GM12878 (cell line): ENCODE measurements around the gene NOS3. TPM values are rescaled to one million over a fixed set of nuclear protein-coding genes. Genes with fewer than 3 reads are reported as not detected.

Experiments used
- ASH2L ChIP-seq: fragments of 300-600, 200-600 bp; sonication (generic); IDR thresholded peaks from 2 replicates; pipeline ENCODE4 v1.6.1; 2017; ENCODE audit warnings: low read depth, mild to moderate bottlenecking, borderline replicate concordance
- CREB1 ChIP-seq: IDR thresholded peaks from 2 replicates; pipeline ENCODE4 v1.6.1; 2012; ENCODE audit warnings: low read depth, mild to moderate bottlenecking, inconsistent platforms
- CTCF ChIP-seq, 3 experiments: IDR thresholded peaks in 2 of 3; conservative IDR thresholded peaks in 1 of 3; 2 replicates each; pipeline ENCODE4 v1.5.1; 2011; ENCODE audit warnings: low read depth in 3 of 3, low read length in 3 of 3, mild to moderate bottlenecking in 3 of 3, control low read depth in 2 of 3, moderate library complexity in 2 of 3, inconsistent platforms in 1 of 3, mixed read lengths in 1 of 3; ENCODE audit not compliant: control insufficient read depth in 2 of 3, insufficient read depth in 1 of 3; ENCODE audit errors: extremely low read depth in 1 of 3
- E2F4 ChIP-seq: IDR thresholded peaks from 2 replicates; pipeline ENCODE4 v1.6.1; 2012; ENCODE audit warnings: low read depth, low read length, improper control_type of control experiment
- GABPA ChIP-seq: IDR thresholded peaks from 2 replicates; pipeline ENCODE4 v1.6.1; 2014; ENCODE audit warnings: antibody characterized with exemption, low read depth, mild to moderate bottlenecking, inconsistent platforms
- GATAD2B ChIP-seq: fragments of 450-650 bp; conservative IDR thresholded peaks from 2 replicates; pipeline ENCODE4 v1.6.1; 2017; ENCODE audit warnings: low read depth, mild to moderate bottlenecking, moderate library complexity
- LARP7 ChIP-seq: fragments of 450-650 bp; IDR thresholded peaks from 2 replicates; pipeline ENCODE4 v1.6.1; 2017; ENCODE audit warnings: mild to moderate bottlenecking
- MEF2A ChIP-seq: IDR thresholded peaks from 2 replicates; pipeline ENCODE4 v1.6.1; 2011; ENCODE audit warnings: low read depth, mild to moderate bottlenecking, low read length, moderate library complexity; ENCODE audit not compliant: insufficient read depth
- MLLT1 ChIP-seq: fragments of 450-650 bp; IDR thresholded peaks from 2 replicates; pipeline ENCODE4 v1.6.1; 2016; ENCODE audit warnings: mild to moderate bottlenecking
- MTA2 ChIP-seq: fragments of 450-650 bp; IDR thresholded peaks from 2 replicates; pipeline ENCODE4 v1.6.1; 2016; ENCODE audit warnings: low read depth, mild to moderate bottlenecking, moderate library complexity
- NBN ChIP-seq: fragments of 450-650 bp; IDR thresholded peaks from 2 replicates; pipeline ENCODE4 v1.6.1; 2016
- NFXL1 ChIP-seq: fragments of 450-650 bp; IDR thresholded peaks from 2 replicates; pipeline ENCODE4 v1.6.1; 2017; ENCODE audit warnings: antibody characterized with exemption, mild to moderate bottlenecking, borderline replicate concordance
- NR2C1 ChIP-seq: fragments of 450-650 bp; IDR thresholded peaks from 2 replicates; pipeline ENCODE4 v1.6.1; 2017; ENCODE audit warnings: antibody characterized with exemption, mild to moderate bottlenecking, moderate library complexity
- PRDM15 ChIP-seq: fragments of 450-650 bp; formaldehyde crosslinking; IDR thresholded peaks from 2 replicates; pipeline ENCODE4 v1.4.0; 2020; ENCODE audit warnings: mild to moderate bottlenecking, moderate library complexity
- RAD21 ChIP-seq: IDR thresholded peaks from 2 replicates; pipeline ENCODE4 v1.6.1; 2011; ENCODE audit warnings: mild to moderate bottlenecking, low read depth, low read length, moderate library complexity; ENCODE audit not compliant: insufficient read depth
- RAD51 ChIP-seq: fragments of 450-650 bp; IDR thresholded peaks from 2 replicates; pipeline ENCODE4 v1.6.1; 2016; ENCODE audit warnings: moderate library complexity, mild to moderate bottlenecking, inconsistent platforms
- SUPT20H ChIP-seq: IDR thresholded peaks from 2 replicates; pipeline ENCODE4 v1.6.1; 2011; ENCODE audit warnings: low read depth, mild to moderate bottlenecking, low read length, moderate library complexity, borderline replicate concordance; ENCODE audit not compliant: control insufficient read depth
- USF1 ChIP-seq: IDR thresholded peaks from 2 replicates; pipeline ENCODE4 v1.6.1; 2011; ENCODE audit warnings: borderline replicate concordance, low read depth, mild to moderate bottlenecking, moderate library complexity, mixed read lengths, low read length; ENCODE audit not compliant: insufficient read depth; ENCODE audit errors: extremely low read length
- ZNF207 ChIP-seq: fragments of 450-650 bp; IDR thresholded peaks from 2 replicates; pipeline ENCODE4 v1.6.1; 2014; ENCODE audit warnings: antibody characterized with exemption, mild to moderate bottlenecking, borderline replicate concordance
- ZSCAN29 ChIP-seq: fragments of 450-650 bp; IDR thresholded peaks from 2 replicates; pipeline ENCODE4 v1.6.1; 2017; ENCODE audit warnings: mild to moderate bottlenecking, moderate library complexity
- polyA plus RNA-seq, 11 experiments: library from polyadenylated mRNA; depleted of rRNA in 4 of 11; unstranded in 6 of 11; stranded (reverse) in 5 of 11; fragments of >200 nt; fragmentation: Nextera tagmentation in 4 of 11; fragmentation: Illumina TruSeq in 1 of 11; extraction: Ambion mirVana in 4 of 11; extraction: Trizol in 1 of 11; gene quantifications; 1 replicate in 1 of 11; 2 replicates in 10 of 11; pipeline versions ENCODE4 v1.2.1 to v1.2.3, GENCODE V29; 2011 to 2016; ENCODE audit warnings: inconsistent platforms in 2 of 11, missing spikeins in 2 of 11, low read depth in 1 of 11
- total RNA-seq, 4 experiments: library from RNA; depleted of rRNA in 3 of 4; stranded (reverse); fragments of >200 nt in 3 of 4; fragmentation: Illumina TruSeq in 1 of 4; extraction: Trizol in 1 of 4; gene quantifications; 2 replicates each; pipeline versions ENCODE4 v1.2.1 to v1.2.3, GENCODE V29; 2013 to 2021

NOS3 gene
- total and polyA plus RNA-seq, 10 of the 15 experiments (the other 5 are each of a cell fraction or from before 2014, with no cell fraction given), result 0.06 to 0.92 (median 0.30) TPM; not detected in 3

- TF ChIP-seq MLLT1 (peak; percentile 66; the same call in 1 of the 2 replicates), E2F4 (0 out of 2 replicates have a peak, but pooled peaks have one; percentile 26), PRDM15 (CRISPR knock-in tag) (no peak), ZNF207 (no peak; the same call in 1 of the 2 replicates), GATAD2B (0 out of 2 replicates have a peak, but pooled peaks have one; percentile 43), CTCF (IDR thresholded peaks at IDR 0.05 in 2 of 3, conservative IDR thresholded peaks at IDR 0.05 in 1 of 3; ENCODE audit: control insufficient read depth in 2 of 3, extremely low read depth in 1 of 3, insufficient read depth in 1 of 3, low read depth in 3 of 3, low read length in 3 of 3) (no peak), RAD21 (no peak), GABPA (peak; percentile 87), MEF2A (no peak), ASH2L (no peak), LARP7 (no peak), MTA2 (0 out of 2 replicates have a peak, but pooled peaks have one; percentile 39), CREB1 (peak; percentile 88), SUPT20H (no peak), ZSCAN29 (no peak), USF1 (no peak), NR2C1 (peak; percentile 64), RAD51 (no peak), NFXL1 (no peak), NBN (0 out of 2 replicates have a peak, but pooled peaks have one; percentile 58)
Observed at GRCh38 chr7:151057989-151058780, 67.4 kb downstream of the NOS3 start (continued).
